ENCODE results near the gene LCOR. TPM values are rescaled to one million over a fixed set of nuclear protein-coding genes. Genes with fewer than 3 reads are reported as not detected.
A peak's percentile ranks its signal among the peaks of the same experiment; 100 is the strongest.

LCOR gene
- total RNA-seq, 2 donors from 2014 or later = 58.7 to 70.2 TPM

DNA sequence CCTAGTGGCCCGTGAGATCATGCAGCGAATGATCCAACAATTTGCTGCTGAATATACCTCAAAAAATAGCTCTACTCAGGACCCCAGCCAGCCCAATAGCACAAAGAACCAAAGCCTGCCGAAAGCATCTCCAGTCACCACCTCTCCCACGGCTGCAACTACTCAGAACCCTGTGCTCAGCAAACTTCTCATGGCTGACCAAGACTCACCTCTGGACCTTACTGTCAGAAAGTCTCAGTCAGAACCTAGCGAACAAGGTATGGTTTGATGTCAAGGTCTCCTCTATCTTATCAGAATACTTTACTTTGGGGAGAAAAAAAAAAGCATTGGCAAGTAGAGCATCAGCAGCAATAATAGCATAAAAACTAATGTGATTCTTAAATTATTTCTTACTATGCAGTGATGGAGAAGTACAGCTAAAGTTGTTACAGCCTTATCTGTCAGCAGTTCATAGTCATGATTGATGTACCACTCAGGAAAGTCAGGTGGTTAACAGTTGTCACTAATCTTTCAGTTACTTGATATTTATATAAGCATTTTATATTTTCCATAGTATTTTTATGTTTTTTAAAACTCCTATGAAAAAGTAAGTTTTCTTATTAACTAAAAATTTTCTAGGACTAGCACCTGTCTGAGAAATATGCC lies 117.1 kb downstream of the LCOR start:
- Mint-ChIP-seq H3K9me3 (no peaks in the 10 kb centered on the region), H3K27me3 (no peaks in the 10 kb centered on the region), H3K4me3 (no peak overlapping the region), H3K4me1 (ENCODE audit: low read depth in 2 of 2) (peaks cover 3 to 5% of the 10 kb centered on the region in 2 donors), H3K27ac (no peak overlapping the region), H3K36me3 (peaks cover 6% of the 10 kb centered on the region)
- ATAC-seq (peak in 1 of 2 donors; percentile 6), DNase-seq (ENCODE audit: low spot score) (no peak)

- H3K4me3 Mint-ChIP-seq = no peak overlapping the region
- H3K27me3 Mint-ChIP-seq = no peaks in the 10 kb centered on the region
Measured at GRCh38 chr10:96951954-96952353, 119.9 kb downstream of the LCOR start.

DNA sequence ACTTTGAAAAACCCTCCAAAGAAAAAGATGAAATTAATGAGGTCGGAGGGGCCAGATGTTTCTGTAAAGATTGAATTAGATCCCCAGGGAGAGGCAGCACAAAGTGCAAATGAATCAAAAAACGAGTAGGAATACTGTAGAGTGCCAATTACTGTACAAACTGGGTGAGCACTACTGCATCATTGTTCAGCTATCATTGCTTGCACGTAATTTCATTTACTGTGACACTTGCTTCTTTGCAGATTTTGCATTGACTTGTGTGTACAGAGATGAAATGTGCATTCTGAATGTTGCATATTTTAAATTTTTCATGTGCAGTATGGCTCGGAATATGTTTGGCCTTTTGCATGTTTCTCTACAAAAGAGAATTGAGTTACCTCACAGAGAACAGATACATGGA lies 123.7 kb downstream of the LCOR start:
- no peak for ATAC-seq
- Mint-ChIP-seq H3K4me3 (no peak overlapping the region), H3K27me3 (no peaks in the 10 kb centered on the region)

More at GRCh38 chr10:96951954-96952353, 119.9 kb downstream of the LCOR start:
- H3K27ac Mint-ChIP-seq = no peak overlapping the region
- peaks cover 0 to 3% of the 10 kb centered on the region in 2 donors for H3K4me1 Mint-ChIP-seq (ENCODE audit: low read depth in 2 of 2)
- no peaks in the 10 kb centered on the region for H3K9me3 Mint-ChIP-seq
- no peak for DNase-seq (ENCODE audit: low spot score)
- no peak for ATAC-seq
- peaks cover 18% of the 10 kb centered on the region for H3K36me3 Mint-ChIP-seq

DNA sequence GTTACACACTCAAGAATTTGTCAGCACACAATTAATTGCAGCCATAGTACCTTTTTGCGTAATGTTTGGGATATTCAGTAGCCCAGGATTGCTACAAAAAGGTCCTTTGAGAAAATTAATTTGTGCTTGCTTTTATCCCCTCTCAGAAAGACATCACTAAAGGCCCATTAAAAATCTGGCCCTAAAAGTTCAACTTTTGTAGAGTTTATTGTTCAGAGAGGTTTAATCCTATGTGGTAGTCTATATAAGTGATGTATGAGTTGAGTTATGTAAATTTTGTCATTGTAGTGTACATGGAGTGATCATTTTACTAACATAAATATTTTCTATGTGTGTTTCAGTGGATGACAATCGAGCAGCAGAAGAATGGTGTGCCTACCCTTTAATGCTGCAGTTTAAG lies 126.0 kb downstream of the LCOR start:
- ATAC-seq = no peak
- no peaks in the 10 kb centered on the region for H3K27me3 Mint-ChIP-seq
- H3K27ac Mint-ChIP-seq = no peak overlapping the region
- peaks cover 11% of the 10 kb centered on the region for H3K36me3 Mint-ChIP-seq
- no peaks in the 10 kb centered on the region for H3K9me3 Mint-ChIP-seq
- DNase-seq (ENCODE audit: low spot score) = no peak
- H3K4me1 Mint-ChIP-seq (ENCODE audit: low read depth in 2 of 2) = peaks cover 5 to 7% of the 10 kb centered on the region in 2 donors
- H3K4me3 Mint-ChIP-seq = no peak overlapping the region

More for the DNA sequence above, 123.7 kb downstream of the LCOR start:
- H3K9me3 Mint-ChIP-seq = no peaks in the 10 kb centered on the region
- peaks cover 3 to 7% of the 10 kb centered on the region in 2 donors for H3K4me1 Mint-ChIP-seq (ENCODE audit: low read depth in 2 of 2)
- DNase-seq (ENCODE audit: low spot score) = no peak
- H3K27ac Mint-ChIP-seq = no peak overlapping the region
- H3K36me3 Mint-ChIP-seq = peaks cover 18% of the 10 kb centered on the region

DNA sequence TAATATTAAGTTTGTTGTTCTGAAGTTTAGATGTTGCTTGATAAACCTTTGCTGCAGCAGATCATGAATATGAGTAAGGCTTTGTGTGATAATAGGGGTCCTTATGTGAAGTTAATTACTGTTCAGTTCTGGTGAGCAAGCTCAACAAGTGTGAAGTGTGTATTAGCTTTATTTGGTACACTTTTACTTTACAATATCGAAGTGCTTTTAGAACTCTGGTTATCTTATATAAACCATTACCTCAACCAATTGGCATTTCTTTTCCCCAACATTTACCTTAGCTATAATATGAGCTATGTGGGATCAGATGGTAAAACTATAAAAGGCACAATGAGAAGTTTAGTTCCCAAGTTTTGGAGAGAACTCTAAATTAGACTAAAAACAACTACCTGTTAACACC lies 127.6 kb downstream of the LCOR start:
- peaks cover 5 to 7% of the 10 kb centered on the region in 2 donors for H3K4me1 Mint-ChIP-seq (ENCODE audit: low read depth in 2 of 2)
- DNase-seq (ENCODE audit: low spot score) (no peak), ATAC-seq (no peak)
- H3K36me3 Mint-ChIP-seq = peaks cover 11% of the 10 kb centered on the region
- H3K27ac Mint-ChIP-seq = no peak overlapping the region
- no peaks in the 10 kb centered on the region for H3K27me3 Mint-ChIP-seq
- no peak overlapping the region for H3K4me3 Mint-ChIP-seq
- no peaks in the 10 kb centered on the region for H3K9me3 Mint-ChIP-seq

- H3K27ac Mint-ChIP-seq = no peak overlapping the region
- H3K27me3 Mint-ChIP-seq = no peaks in the 10 kb centered on the region
- DNase-seq (ENCODE audit: low spot score) (no peak), ATAC-seq (no peak)
- no peaks in the 10 kb centered on the region for H3K9me3 Mint-ChIP-seq
- H3K36me3 Mint-ChIP-seq = peaks cover 1% of the 10 kb centered on the region
- no peak overlapping the region for H3K4me3 Mint-ChIP-seq
- H3K4me1 Mint-ChIP-seq (ENCODE audit: low read depth in 2 of 2) = peaks cover 5 to 7% of the 10 kb centered on the region in 2 donors
Measured at GRCh38 chr10:96960872-96961271, 128.8 kb downstream of the LCOR start.

GRCh38 chr10:96964131-96964530 lies 132.0 kb downstream of the LCOR start:
- Mint-ChIP-seq H3K27ac (no peak overlapping the region), H3K4me3 (no peak overlapping the region), H3K4me1 (ENCODE audit: low read depth in 2 of 2) (peaks cover 5 to 7% of the 10 kb centered on the region in 2 donors)

GRCh38 chr10:96967847-96968246 lies 135.7 kb downstream of the LCOR start:
- Mint-ChIP-seq H3K4me3 (no peak overlapping the region), H3K4me1 (ENCODE audit: low read depth in 2 of 2) (peaks cover 4 to 5% of the 10 kb centered on the region in 2 donors), H3K36me3 (no peaks in the 10 kb centered on the region), H3K27ac (no peak overlapping the region), H3K9me3 (no peaks in the 10 kb centered on the region), H3K27me3 (no peaks in the 10 kb centered on the region)
- ATAC-seq (no peak), DNase-seq (ENCODE audit: low spot score) (no peak)

More at GRCh38 chr10:96964131-96964530, 132.0 kb downstream of the LCOR start:
- H3K36me3 Mint-ChIP-seq = no peaks in the 10 kb centered on the region
- no peaks in the 10 kb centered on the region for H3K9me3 Mint-ChIP-seq
- no peaks in the 10 kb centered on the region for H3K27me3 Mint-ChIP-seq
- ATAC-seq (no peak), DNase-seq (ENCODE audit: low spot score) (no peak)

- Mint-ChIP-seq H3K9me3 (no peaks in the 10 kb centered on the region), H3K36me3 (no peaks in the 10 kb centered on the region), H3K4me3 (no peak overlapping the region), H3K27ac (no peak overlapping the region), H3K4me1 (ENCODE audit: low read depth in 2 of 2) (peaks cover 4 to 5% of the 10 kb centered on the region in 2 donors), H3K27me3 (no peaks in the 10 kb centered on the region)
- DNase-seq (ENCODE audit: low spot score) (no peak), ATAC-seq (no peak)
Measured at GRCh38 chr10:96968682-96969423, 136.8 kb downstream of the LCOR start.

GRCh38 chr10:96971324-96971723 lies 139.2 kb downstream of the LCOR start:
- Mint-ChIP-seq H3K27me3 (no peaks in the 10 kb centered on the region), H3K4me1 (ENCODE audit: low read depth in 2 of 2) (peaks cover 4 to 5% of the 10 kb centered on the region in 2 donors), H3K36me3 (no peaks in the 10 kb centered on the region), H3K27ac (no peak overlapping the region), H3K9me3 (no peaks in the 10 kb centered on the region), H3K4me3 (no peak overlapping the region)
- no peak for DNase-seq (ENCODE audit: low spot score)
- ATAC-seq = no peak

DNA sequence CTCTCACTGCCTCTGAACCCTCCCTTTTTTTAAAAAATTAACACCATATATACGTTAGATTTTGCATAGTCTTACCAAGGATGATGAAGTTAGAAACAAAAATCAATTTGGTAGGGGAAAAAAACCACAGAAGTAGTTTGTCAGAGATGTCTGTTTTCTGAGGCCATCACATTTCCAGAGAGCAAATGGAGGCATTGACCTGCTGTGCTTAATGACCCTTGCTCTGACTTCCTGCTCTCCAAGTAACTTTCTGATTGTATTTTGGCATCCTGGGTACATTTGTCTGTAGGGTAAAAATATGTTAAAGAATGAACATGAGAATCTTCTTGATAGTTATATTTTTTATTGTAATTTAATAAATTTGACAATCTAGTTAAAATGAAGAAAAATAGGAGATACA lies 140.2 kb downstream of the LCOR start:
- Mint-ChIP-seq H3K27ac (no peak overlapping the region), H3K27me3 (no peaks in the 10 kb centered on the region), H3K9me3 (no peaks in the 10 kb centered on the region), H3K4me3 (no peak overlapping the region), H3K4me1 (ENCODE audit: low read depth in 2 of 2) (peaks cover 4 to 5% of the 10 kb centered on the region in 2 donors), H3K36me3 (no peaks in the 10 kb centered on the region)
- DNase-seq (ENCODE audit: low spot score) (no peak), ATAC-seq (no peak)

GRCh38 chr10:96973809-96974747 lies 142.0 kb downstream of the LCOR start:
- no peaks in the 10 kb centered on the region for H3K9me3 Mint-ChIP-seq
- DNase-seq (ENCODE audit: low spot score) (no peak), ATAC-seq (no peak)
- H3K27me3 Mint-ChIP-seq = no peaks in the 10 kb centered on the region
- H3K36me3 Mint-ChIP-seq = no peaks in the 10 kb centered on the region
- peaks cover 7 to 18% of the 10 kb centered on the region in 2 donors for H3K4me1 Mint-ChIP-seq (ENCODE audit: low read depth in 2 of 2)
- peak overlapping the region in 1 of 2 donors; percentile 65 for H3K27ac Mint-ChIP-seq
- no peak overlapping the region for H3K4me3 Mint-ChIP-seq

DNA sequence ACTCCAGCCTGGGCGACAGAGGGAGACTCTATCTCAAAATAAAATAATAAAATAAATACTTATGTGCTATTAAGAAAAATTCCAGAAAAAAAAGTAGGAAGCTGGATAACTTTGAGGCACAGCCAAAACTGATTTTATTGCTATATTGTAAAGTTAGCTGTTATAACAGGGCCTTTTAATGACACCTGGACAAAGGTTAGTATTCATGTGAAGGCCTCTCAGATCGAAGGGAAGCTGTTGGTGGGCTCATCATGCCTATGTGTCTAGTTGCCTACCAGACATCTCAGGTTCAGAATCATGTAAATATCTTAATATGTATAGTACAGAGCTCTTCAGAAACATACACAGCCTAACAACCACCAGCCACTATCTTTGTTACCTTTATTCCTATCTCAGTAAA lies 143.0 kb downstream of the LCOR start:
- Mint-ChIP-seq H3K9me3 (no peaks in the 10 kb centered on the region), H3K4me3 (no peak overlapping the region), H3K27ac (no peak overlapping the region), H3K36me3 (no peaks in the 10 kb centered on the region), H3K27me3 (no peaks in the 10 kb centered on the region), H3K4me1 (ENCODE audit: low read depth in 2 of 2) (peaks cover 7 to 19% of the 10 kb centered on the region in 2 donors)
- DNase-seq (ENCODE audit: low spot score) (no peak), ATAC-seq (no peak)
